Keratinocyte (primary cell): ENCODE data around the gene FCMR.

Experiments used
- EZH2 ChIP-seq: IDR thresholded peaks from one replicate; pipeline ENCODE4 v1.6.1; 2012; ENCODE audit warnings: inconsistent platforms, mild to moderate bottlenecking, low read length, moderate library complexity
- TF ChIP-seq, protein P1 (sequence below), 3 experiments: IDR thresholded peaks in 1 of 3; conservative IDR thresholded peaks in 1 of 3; optimal IDR thresholded peaks in 1 of 3; 2 replicates in 2 of 3; 3 replicates in 1 of 3; pipeline versions ENCODE3 to v1.5.1; 2011; ENCODE audit warnings: low read length in 3 of 3, mild to moderate bottlenecking in 3 of 3, moderate library complexity in 2 of 3, control low read depth in 1 of 3, inconsistent platforms in 1 of 3; ENCODE audit not compliant: insufficient read depth in 2 of 3; ENCODE audit errors: extremely low read depth in 1 of 3

- TF ChIP-seq, protein P1, sequence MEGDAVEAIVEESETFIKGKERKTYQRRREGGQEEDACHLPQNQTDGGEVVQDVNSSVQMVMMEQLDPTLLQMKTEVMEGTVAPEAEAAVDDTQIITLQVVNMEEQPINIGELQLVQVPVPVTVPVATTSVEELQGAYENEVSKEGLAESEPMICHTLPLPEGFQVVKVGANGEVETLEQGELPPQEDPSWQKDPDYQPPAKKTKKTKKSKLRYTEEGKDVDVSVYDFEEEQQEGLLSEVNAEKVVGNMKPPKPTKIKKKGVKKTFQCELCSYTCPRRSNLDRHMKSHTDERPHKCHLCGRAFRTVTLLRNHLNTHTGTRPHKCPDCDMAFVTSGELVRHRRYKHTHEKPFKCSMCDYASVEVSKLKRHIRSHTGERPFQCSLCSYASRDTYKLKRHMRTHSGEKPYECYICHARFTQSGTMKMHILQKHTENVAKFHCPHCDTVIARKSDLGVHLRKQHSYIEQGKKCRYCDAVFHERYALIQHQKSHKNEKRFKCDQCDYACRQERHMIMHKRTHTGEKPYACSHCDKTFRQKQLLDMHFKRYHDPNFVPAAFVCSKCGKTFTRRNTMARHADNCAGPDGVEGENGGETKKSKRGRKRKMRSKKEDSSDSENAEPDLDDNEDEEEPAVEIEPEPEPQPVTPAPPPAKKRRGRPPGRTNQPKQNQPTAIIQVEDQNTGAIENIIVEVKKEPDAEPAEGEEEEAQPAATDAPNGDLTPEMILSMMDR (optimal IDR thresholded peaks at IDR 0.05 in 1 of 3, IDR thresholded peaks at IDR 0.05 in 1 of 3, conservative IDR thresholded peaks at IDR 0.05 in 1 of 3; ENCODE audit: extremely low read depth in 1 of 3, insufficient read depth in 2 of 3, low read length in 3 of 3) = no peak
- no peak for TF ChIP-seq EZH2
These were observed 30.3 kb downstream of the FCMR start for GRCh38 chr1:206891412-206891811.
